Glutamatergic neuron (in vitro differentiated cells): Measurements from ENCODE around the gene KLHL7. TPM values are rescaled to one million over a fixed set of nuclear protein-coding genes. Genes with fewer than 3 reads are reported as not detected.

Experiments used
- DNase-seq: peaks from one replicate; pipeline ENCODE4 v3.0.0; 2022
- H3K27ac Mint-ChIP-seq: one replicate; pipeline ENCODE4 v1.8.0; 2020; ENCODE audit warnings: mild to moderate bottlenecking, mixed read lengths, inconsistent platforms; ENCODE audit not compliant: unreplicated experiment
- H3K27me3 Mint-ChIP-seq: one replicate; pipeline ENCODE4 v1.8.0; 2020; ENCODE audit warnings: mild to moderate bottlenecking, moderate library complexity, mixed read lengths, inconsistent platforms; ENCODE audit not compliant: unreplicated experiment
- H3K36me3 Mint-ChIP-seq: one replicate; pipeline ENCODE4 v1.8.0; 2020; ENCODE audit warnings: mild to moderate bottlenecking, mixed read lengths, inconsistent platforms; ENCODE audit not compliant: unreplicated experiment
- H3K4me1 Mint-ChIP-seq: one replicate; pipeline ENCODE4 v1.8.0; 2020; ENCODE audit warnings: mild to moderate bottlenecking, low read depth, mixed read lengths, inconsistent platforms; ENCODE audit not compliant: unreplicated experiment
- H3K4me3 Mint-ChIP-seq: one replicate; pipeline ENCODE4 v1.8.0; 2020; ENCODE audit warnings: mild to moderate bottlenecking, mixed read lengths, inconsistent platforms; ENCODE audit not compliant: unreplicated experiment
- H3K9me3 Mint-ChIP-seq: one replicate; pipeline ENCODE4 v1.8.0; 2020; ENCODE audit warnings: mild to moderate bottlenecking, moderate library complexity, mixed read lengths, inconsistent platforms; ENCODE audit not compliant: unreplicated experiment
- total RNA-seq: library from RNA; stranded (reverse); fragmentation: NEBNext Ultra II Directional; extraction: Animal tissue kit (Norgen Biotek cat#: 25700); gene quantifications from one replicate; pipeline ENCODE4 v1.2.1, GENCODE V29; 2021; ENCODE audit not compliant: unreplicated experiment
- TF ChIP-seq, protein P1 (sequence below): fragments of 200-600 bp; sonication (generic); IDR thresholded peaks from one replicate; pipeline ENCODE4 v1.5.0; 2021; ENCODE audit not compliant: partially characterized antibody, unreplicated experiment

The KLHL7 gene
- total RNA-seq, 1 donor from 2014 or later: 86.7 TPM

DNA sequence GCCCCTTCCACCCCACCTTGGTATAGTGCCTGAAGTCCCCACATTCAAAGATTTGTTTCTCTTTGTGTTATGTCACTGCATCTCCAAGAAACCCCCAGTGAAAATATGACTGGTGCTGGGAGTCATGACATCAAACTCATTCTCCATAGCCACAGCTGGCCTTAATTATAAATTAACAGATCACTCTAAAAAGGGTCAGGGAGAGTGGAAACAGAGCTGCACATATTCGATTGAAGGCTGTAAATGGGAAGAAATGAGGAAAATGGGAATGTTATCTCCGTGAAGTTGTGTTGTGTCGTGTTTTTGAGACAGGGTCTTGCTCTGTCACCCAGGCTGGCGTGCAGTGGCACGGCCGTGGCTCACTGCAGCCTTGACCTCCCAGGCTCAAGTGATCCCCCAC lies 52.1 kb downstream of the KLHL7 start:
- Mint-ChIP-seq H3K36me3 (no peaks in the 10 kb centered on the region), H3K9me3 (no peaks in the 10 kb centered on the region), H3K27ac (no peak overlapping the region), H3K4me3 (no peak overlapping the region), H3K27me3 (no peaks in the 10 kb centered on the region), H3K4me1 (no peaks in the 10 kb centered on the region)
- DNase-seq: no peak
- TF ChIP-seq, protein P1, sequence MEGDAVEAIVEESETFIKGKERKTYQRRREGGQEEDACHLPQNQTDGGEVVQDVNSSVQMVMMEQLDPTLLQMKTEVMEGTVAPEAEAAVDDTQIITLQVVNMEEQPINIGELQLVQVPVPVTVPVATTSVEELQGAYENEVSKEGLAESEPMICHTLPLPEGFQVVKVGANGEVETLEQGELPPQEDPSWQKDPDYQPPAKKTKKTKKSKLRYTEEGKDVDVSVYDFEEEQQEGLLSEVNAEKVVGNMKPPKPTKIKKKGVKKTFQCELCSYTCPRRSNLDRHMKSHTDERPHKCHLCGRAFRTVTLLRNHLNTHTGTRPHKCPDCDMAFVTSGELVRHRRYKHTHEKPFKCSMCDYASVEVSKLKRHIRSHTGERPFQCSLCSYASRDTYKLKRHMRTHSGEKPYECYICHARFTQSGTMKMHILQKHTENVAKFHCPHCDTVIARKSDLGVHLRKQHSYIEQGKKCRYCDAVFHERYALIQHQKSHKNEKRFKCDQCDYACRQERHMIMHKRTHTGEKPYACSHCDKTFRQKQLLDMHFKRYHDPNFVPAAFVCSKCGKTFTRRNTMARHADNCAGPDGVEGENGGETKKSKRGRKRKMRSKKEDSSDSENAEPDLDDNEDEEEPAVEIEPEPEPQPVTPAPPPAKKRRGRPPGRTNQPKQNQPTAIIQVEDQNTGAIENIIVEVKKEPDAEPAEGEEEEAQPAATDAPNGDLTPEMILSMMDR: no peak

DNA sequence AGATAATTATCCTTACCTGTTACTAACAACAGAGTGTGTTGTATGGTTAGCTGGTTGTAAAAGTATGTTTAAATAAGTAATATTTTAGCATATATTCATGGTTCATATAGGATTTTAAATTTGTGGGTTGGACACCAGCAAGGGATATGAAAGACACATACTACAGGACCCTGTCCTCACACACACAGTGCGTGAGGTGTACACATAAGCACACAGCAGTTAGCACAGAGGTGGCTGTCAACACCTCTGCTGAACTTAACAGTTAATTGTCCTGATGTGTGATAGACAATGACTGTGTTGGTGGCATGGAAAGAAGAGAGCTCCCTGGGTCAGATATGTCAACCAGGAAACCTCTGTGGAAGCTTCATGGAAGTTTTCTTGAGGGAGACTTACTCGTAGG lies 53.0 kb downstream of the KLHL7 start:
- TF ChIP-seq, protein P1: no peak
- Mint-ChIP-seq H3K4me3 (no peak overlapping the region), H3K4me1 (no peaks in the 10 kb centered on the region), H3K36me3 (no peaks in the 10 kb centered on the region), H3K27ac (no peak overlapping the region), H3K9me3 (no peaks in the 10 kb centered on the region), H3K27me3 (no peaks in the 10 kb centered on the region)
- no peak for DNase-seq

DNA sequence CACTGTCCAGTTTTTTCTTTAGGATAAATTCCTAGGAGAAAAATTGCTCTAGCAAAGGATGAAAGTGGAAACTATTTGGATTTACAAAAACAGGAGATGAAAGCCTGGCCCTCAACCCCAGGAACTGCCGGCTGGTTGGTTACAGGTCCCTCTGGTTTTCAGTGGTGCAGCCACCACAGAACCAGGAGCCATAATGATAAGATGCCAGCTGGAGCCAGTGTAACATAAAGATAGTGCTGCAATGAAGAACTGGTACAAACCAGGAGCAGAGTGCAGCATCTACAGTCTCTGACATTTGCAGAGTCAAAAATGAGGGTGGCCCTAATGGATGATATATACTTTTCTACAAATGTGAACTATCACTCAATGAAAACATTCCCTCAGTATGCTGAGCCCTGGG lies 55.9 kb downstream of the KLHL7 start:
- Mint-ChIP-seq H3K9me3 (no peaks in the 10 kb centered on the region), H3K27me3 (no peaks in the 10 kb centered on the region), H3K4me1 (no peaks in the 10 kb centered on the region), H3K36me3 (no peaks in the 10 kb centered on the region), H3K4me3 (no peak overlapping the region), H3K27ac (no peak overlapping the region)
- TF ChIP-seq, protein P1: no peak
- DNase-seq: no peak

DNA sequence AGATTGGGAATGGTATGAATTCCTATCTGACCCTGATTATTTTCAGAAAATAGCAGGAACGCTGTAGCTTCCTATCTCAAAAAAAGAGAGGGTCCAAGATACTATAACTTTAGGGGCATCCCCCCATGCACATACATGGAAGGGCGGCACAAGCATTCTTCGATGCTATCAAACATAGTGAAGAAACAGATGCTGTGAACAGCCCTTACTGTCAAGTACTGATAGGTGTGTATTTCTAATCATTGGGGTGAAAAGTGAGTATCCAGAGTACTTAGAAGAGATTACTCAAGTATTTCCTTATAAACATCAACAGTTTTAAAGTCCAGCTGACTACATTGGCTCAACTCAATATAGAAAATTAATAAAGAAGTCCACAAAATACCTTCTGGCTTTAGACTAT lies 59.3 kb downstream of the KLHL7 start:
- no peak overlapping the region for H3K4me3 Mint-ChIP-seq
- no peaks in the 10 kb centered on the region for H3K9me3 Mint-ChIP-seq
- H3K27me3 Mint-ChIP-seq: no peaks in the 10 kb centered on the region
- no peaks in the 10 kb centered on the region for H3K36me3 Mint-ChIP-seq
- no peak for DNase-seq
- no peak overlapping the region for H3K27ac Mint-ChIP-seq
- H3K4me1 Mint-ChIP-seq: no peaks in the 10 kb centered on the region
- TF ChIP-seq, protein P1: no peak

DNA sequence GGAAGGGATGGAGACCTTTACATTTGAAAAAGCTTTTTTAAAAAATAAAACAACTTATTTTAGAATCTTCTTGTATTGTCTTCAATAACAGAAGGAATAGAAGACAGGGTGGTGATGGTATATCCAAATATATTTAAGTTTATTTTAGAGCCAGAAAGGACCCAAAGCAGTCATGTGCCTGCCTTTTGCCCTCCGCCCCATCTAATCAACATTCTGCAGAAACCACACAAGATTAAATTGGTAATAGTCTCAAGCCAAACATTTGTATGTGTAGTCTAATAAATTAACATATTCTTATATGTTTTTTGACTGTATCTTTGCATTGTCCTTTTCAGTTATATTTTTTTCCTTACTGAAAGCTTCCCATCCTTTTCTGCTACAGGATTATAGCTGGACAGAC lies 59.7 kb downstream of the KLHL7 start:
- Mint-ChIP-seq H3K27me3 (no peaks in the 10 kb centered on the region), H3K4me3 (no peak overlapping the region), H3K27ac (no peak overlapping the region), H3K4me1 (no peaks in the 10 kb centered on the region), H3K9me3 (no peaks in the 10 kb centered on the region), H3K36me3 (no peaks in the 10 kb centered on the region)
- no peak for DNase-seq
- TF ChIP-seq, protein P1: no peak
